Endothelial cell (in vitro differentiated cells): Measurements from ENCODE around the gene RNU1-3. TPM values are rescaled to one million over a fixed set of nuclear protein-coding genes. Genes with fewer than 3 reads are reported as not detected.
"Not testable (repeated sequence)": the region's sequence is repeated elsewhere in the genome, so short reads cannot be mapped to it uniquely, and the experiment has no call there.

ENCODE experiments used
- DNase-seq: peaks from one replicate; pipeline ENCODE4 v3.0.0; 2021; ENCODE audit warnings: low spot score
- H3K27ac Mint-ChIP-seq: one replicate; pipeline ENCODE4 v1.8.0; 2021; ENCODE audit warnings: mixed read lengths, inconsistent platforms; ENCODE audit not compliant: unreplicated experiment
- H3K27me3 Mint-ChIP-seq: one replicate; pipeline ENCODE4 v1.8.0; 2021; ENCODE audit warnings: mild to moderate bottlenecking, moderate library complexity, mixed read lengths, inconsistent platforms; ENCODE audit not compliant: unreplicated experiment
- H3K36me3 Mint-ChIP-seq: one replicate; pipeline ENCODE4 v1.8.0; 2021; ENCODE audit warnings: mild to moderate bottlenecking, low read depth, mixed read lengths, inconsistent platforms; ENCODE audit not compliant: unreplicated experiment
- H3K4me1 Mint-ChIP-seq: one replicate; pipeline ENCODE4 v1.8.0; 2021; ENCODE audit warnings: mild to moderate bottlenecking, mixed read lengths, inconsistent platforms; ENCODE audit not compliant: unreplicated experiment
- H3K4me3 Mint-ChIP-seq: one replicate; pipeline ENCODE4 v1.8.0; 2021; ENCODE audit warnings: mild to moderate bottlenecking, mixed read lengths, inconsistent platforms; ENCODE audit not compliant: unreplicated experiment
- H3K9me3 Mint-ChIP-seq: one replicate; pipeline ENCODE4 v1.8.0; 2021; ENCODE audit warnings: mixed read lengths, inconsistent platforms; ENCODE audit not compliant: unreplicated experiment
- total RNA-seq: library from RNA; stranded (reverse); fragmentation: NEBNext Ultra II Directional; extraction: Animal tissue kit (Norgen Biotek cat#: 25700); gene quantifications from one replicate; pipeline ENCODE4 v1.2.1, GENCODE V29; 2021; ENCODE audit not compliant: unreplicated experiment

The RNU1-3 gene
- total RNA-seq, 1 donor from 2014 or later = 3,428 TPM

DNA sequence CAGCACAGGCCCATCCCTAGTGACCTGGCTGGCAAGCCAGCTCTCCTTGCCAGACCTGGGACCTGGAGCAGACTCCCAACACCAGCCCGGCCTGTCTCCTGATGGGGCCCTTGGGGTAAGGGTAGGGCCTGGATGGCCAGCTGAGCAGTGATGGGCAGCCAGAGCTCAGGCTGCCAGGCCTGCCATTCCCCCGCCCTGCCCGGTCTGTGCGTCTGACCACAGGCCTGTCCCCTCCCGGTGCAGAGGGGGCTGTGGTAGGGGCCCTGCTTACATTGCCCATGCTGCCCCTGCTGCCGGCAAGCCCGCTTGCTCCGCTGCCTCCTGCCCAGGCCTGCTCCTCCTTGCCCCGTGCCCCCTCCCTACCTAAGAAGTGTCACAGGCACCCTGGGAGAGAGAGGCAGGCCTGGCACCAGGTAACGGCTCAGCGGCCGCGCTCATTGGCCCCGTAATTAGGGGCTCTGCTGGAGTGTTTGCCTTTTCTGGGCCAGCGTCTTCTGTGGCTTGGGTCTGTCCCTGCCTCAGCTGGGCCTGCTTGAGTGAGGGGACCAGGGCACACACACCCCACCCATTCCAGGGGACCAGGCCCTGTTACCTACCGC lies 37.9 kb upstream of the RNU1-3 start:
- not testable (repeated sequence) for H3K27me3 Mint-ChIP-seq, H3K4me3 Mint-ChIP-seq, DNase-seq, H3K9me3 Mint-ChIP-seq, H3K4me1 Mint-ChIP-seq, H3K36me3 Mint-ChIP-seq, H3K27ac Mint-ChIP-seq

DNA sequence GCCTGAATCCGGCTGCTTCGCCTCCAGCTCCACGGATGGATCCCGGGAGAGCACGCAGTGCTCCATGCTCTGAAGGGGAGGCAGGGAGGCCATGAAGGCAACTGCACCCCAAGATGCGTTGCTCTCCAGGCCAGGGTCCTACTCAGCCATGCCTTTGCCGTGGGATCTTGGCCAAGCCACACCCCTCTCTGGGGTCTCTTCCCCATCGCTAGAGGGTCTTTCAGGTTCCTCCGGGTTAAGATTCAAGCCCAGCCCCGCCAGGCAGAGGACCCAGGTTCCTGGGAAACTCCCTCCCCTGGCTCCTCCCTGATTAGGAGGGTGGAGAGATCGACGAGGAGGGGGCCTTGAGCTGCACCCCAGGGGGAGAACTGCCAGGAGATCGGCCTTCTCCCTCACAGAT lies 37.3 kb upstream of the RNU1-3 start:
- H3K36me3 Mint-ChIP-seq, H3K9me3 Mint-ChIP-seq, DNase-seq, H3K4me1 Mint-ChIP-seq, H3K4me3 Mint-ChIP-seq, H3K27ac Mint-ChIP-seq, H3K27me3 Mint-ChIP-seq: not testable (repeated sequence)

DNA sequence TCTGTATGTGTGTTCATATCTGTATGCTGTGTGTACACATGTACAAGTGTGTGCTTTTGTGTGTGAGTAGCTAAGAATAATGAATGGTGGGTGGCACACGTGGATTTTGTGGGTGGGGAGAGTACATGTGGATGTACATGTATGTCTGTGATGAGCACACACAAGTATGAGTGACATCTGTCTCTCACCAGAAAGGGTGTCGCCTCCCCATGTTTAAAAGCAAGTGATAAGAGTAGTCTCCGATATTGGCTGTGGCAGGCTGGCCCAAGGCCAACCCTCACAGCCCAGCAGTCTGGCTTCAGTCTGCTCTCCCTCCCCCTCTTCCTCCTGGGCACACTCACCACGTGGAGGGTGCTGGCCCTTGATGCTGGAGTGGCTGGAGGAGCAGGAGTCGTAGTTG lies 36.9 kb upstream of the RNU1-3 start:
- H3K27me3 Mint-ChIP-seq, H3K4me3 Mint-ChIP-seq, H3K4me1 Mint-ChIP-seq, H3K27ac Mint-ChIP-seq, H3K9me3 Mint-ChIP-seq, H3K36me3 Mint-ChIP-seq, DNase-seq: not testable (repeated sequence)

DNA sequence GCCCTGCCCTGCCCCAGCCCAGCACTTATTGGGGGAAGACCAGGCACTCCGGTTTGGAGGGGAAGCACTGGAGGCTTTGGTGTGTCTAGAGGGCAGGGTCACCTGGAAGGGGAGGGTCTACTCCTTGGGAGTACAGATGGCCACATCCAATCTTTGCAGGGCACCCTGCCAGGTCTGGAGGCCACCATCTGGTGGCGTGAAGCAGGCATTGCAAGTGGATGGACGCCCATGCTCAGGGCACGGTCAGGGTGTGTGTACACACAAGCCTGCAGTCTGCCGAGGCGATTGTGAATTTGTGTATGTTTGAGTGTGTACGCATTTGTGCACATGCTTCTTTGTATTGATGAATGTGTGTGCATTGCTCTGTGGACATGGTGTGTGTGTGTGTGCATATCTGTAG lies 36.4 kb upstream of the RNU1-3 start:
- not testable (repeated sequence) for H3K4me3 Mint-ChIP-seq, H3K27ac Mint-ChIP-seq, H3K36me3 Mint-ChIP-seq, DNase-seq, H3K9me3 Mint-ChIP-seq, H3K27me3 Mint-ChIP-seq, H3K4me1 Mint-ChIP-seq

DNA sequence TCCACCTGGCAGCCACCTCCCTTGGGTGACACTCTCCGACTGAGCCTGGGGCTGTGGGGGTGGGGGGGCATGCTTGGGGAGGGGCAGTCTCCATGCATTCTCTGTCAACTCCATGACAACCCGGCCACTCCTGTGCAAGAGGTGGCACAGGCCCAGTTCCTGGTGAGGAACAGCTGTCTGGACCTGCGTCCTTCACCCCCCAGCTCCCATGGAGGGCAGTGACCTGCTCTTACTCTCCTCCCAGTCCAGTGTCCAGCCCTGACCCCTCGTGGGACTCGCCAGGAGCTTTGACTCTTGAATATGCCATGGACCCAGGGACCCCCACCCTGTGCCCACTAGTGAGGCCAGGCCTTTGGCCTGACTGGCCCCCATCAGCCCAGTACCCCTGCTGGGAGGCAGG lies 35.5 kb upstream of the RNU1-3 start:
- H3K9me3 Mint-ChIP-seq, H3K27me3 Mint-ChIP-seq, H3K4me3 Mint-ChIP-seq, H3K36me3 Mint-ChIP-seq, H3K4me1 Mint-ChIP-seq, DNase-seq, H3K27ac Mint-ChIP-seq: not testable (repeated sequence)

DNA sequence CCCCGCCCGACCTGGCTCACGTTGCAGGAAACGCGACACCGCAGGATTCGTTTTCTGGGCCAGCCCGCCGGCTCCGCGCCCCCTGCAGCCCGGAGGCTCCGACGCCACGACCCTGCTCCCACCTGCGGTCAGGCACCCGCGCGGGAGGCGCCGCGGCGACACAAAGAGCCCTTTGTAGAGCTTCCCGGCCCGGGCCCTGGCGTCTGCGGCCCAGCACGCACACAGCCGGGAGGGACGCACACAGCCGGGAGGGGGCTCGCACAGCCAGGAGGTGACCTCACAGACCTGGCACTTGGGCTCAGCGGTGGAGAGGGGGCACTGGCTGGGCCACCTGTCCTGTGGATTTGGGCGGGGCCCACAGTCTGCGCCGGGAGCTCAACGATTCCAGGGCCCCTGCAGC lies 34.4 kb upstream of the RNU1-3 start:
- H3K4me1 Mint-ChIP-seq, H3K36me3 Mint-ChIP-seq, H3K27ac Mint-ChIP-seq, H3K9me3 Mint-ChIP-seq, H3K27me3 Mint-ChIP-seq, H3K4me3 Mint-ChIP-seq, DNase-seq: not testable (repeated sequence)

DNA sequence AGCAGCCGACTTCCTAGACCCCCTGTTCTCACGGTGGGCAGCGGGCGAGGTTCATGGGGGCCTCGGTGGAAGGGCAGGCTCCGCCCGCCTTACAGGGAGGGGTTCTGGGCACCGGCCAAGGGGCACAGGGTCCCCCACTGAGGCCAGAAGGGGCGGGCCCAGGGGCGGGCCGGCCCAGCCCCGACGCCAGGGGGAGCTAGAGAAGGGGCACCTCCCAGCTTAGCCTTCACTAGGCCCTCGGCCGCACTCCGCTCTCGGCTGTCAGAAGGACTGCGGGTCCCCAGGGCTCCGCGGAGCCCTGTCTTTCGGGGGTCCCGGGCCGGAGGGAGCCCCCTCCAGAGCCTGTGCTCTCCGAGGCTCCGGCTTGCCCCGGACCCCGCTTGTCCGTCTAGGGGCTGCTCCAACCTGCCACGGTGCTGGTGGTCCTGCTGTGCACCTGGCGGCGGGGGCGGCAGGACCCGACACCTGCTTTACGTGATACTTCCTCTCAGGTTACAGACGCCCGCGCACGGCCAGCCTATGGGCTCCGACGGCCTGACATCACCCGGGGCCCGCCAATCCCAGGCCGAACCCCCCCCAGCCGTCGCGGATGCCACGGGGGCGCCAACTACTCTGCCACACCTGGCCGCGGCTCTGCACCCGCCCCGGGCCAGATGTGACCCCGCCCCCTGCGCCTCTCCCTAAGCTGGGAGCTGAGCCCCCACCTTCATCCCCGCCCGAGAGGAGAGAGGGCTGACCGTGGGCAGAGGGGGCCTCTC lies 33.6 kb upstream of the RNU1-3 start:
- not testable (repeated sequence) for H3K27me3 Mint-ChIP-seq, H3K27ac Mint-ChIP-seq, DNase-seq, H3K9me3 Mint-ChIP-seq, H3K36me3 Mint-ChIP-seq, H3K4me3 Mint-ChIP-seq, H3K4me1 Mint-ChIP-seq

DNA sequence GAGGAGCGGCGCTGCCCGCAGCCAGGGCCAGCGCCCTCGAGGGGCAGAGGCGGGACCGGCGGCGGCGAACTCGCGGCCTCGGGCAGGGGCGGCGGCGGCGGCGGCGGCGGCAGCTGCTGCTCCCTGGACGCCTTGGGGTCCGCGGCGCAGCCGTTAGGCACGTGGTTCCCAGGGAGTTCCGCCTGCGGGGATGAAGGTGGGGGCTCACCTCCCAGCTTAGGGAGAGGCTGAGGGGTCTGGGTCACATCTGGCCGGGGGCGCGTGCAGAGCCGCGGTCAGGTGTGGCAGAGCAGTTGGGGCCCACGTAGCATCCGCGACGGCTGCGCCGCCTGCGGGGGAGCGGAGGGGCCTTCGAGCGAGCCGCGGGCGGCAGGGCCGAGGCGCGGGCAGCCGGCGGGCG lies 32.7 kb upstream of the RNU1-3 start:
- not testable (repeated sequence) for H3K27ac Mint-ChIP-seq, H3K4me1 Mint-ChIP-seq, H3K27me3 Mint-ChIP-seq, H3K36me3 Mint-ChIP-seq, H3K9me3 Mint-ChIP-seq, H3K4me3 Mint-ChIP-seq
- DNase-seq = peak; percentile 26

DNA sequence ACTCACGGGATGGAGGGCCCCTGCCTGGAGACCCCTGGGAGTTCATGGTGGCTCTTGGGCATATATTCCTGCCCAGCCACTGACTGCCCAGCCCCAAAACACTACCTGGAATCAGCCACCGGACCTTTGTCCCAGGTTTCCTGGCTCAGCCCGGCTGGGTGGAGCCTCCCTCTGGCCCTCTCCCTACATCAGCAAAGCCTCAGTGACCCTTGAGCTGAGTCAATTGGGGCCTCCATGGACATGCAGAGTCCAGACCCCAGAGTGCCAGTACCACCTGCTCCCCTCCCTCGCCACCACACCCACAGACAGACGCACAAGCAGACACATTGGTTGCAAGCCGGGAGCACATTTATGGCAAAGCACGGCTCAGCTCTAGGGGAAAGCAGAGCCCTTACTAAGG lies 30.4 kb upstream of the RNU1-3 start:
- not testable (repeated sequence) for H3K9me3 Mint-ChIP-seq, H3K4me1 Mint-ChIP-seq, H3K27ac Mint-ChIP-seq, H3K4me3 Mint-ChIP-seq, DNase-seq, H3K36me3 Mint-ChIP-seq, H3K27me3 Mint-ChIP-seq

DNA sequence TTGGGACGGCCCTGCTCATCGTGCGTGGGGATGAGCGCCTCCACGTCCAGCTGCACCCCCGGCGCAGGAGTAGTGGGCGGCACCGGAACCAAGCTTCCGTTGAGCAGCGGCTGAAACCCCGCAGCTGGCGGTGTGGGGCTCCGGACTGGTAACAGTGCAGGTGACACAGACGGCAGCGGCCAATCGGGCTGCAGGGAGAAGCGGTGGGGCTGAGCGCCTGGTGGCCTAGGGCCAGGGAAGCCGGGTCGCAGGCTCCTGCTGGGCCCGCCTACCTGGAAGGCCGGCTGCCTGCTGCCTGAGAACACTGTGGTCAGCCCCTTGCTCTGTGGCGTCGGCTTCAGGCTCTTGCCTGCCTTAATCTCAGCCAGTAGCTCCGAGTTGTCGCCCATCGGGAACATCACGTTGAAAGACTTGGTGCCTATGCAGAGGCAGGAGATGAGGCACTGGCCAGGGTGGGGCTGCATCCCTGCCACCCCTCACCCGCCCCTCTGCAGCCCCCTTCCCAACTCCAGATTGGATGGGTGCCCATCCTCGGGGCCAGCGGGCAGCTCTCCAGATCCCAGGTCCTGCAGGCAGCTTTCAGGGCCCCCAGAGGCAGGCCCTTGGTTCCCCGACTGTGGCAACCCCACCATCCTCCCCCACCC lies 29.9 kb upstream of the RNU1-3 start:
- not testable (repeated sequence) for H3K9me3 Mint-ChIP-seq, H3K36me3 Mint-ChIP-seq, H3K27ac Mint-ChIP-seq, H3K4me1 Mint-ChIP-seq, DNase-seq, H3K27me3 Mint-ChIP-seq, H3K4me3 Mint-ChIP-seq

DNA sequence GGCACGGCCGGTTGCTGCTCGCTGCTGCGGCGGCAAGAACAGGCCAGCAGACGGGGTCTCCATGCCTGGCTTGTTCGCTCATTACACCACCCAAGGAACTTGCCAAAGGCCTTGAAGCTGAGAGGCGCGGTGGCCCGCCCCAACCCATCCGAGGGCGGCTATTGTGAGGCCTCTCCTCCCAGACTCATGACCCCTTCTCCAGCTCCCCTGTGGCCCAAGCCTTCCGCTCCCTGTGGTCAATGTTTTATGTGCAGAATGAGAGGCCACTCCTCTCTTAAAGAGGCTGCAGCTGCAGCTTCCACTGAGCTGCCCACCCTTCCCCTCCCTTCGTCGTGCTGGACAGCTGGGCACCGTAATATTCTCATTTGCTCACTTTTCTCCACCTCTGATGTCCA lies 27.6 kb upstream of the RNU1-3 start:
- not testable (repeated sequence) for H3K36me3 Mint-ChIP-seq, H3K27me3 Mint-ChIP-seq, DNase-seq, H3K4me1 Mint-ChIP-seq, H3K4me3 Mint-ChIP-seq, H3K27ac Mint-ChIP-seq, H3K9me3 Mint-ChIP-seq
